Activated CD4-positive, alpha-beta T cell treated with anti-CD3 and anti-CD28 coated beads, Interleukin-2, Interleukin-4, amounts not matched to agents 100 ng/mL and 50 ng/mL, durations not matched to agents 16 hours and 8 hours (primary cell): ENCODE data around the gene HMBS.
A peak's percentile ranks its signal among the peaks of the same experiment; 100 is the strongest.
"Not testable (repeated sequence)": the region's sequence is repeated elsewhere in the genome, so short reads cannot be mapped to it uniquely, and the experiment has no call there.

Source experiments
- DNase-seq: peaks from one replicate; pipeline ENCODE4 v3.0.0-alpha.2; 2020; ENCODE audit warnings: low spot score

The HMBS gene

DNA sequence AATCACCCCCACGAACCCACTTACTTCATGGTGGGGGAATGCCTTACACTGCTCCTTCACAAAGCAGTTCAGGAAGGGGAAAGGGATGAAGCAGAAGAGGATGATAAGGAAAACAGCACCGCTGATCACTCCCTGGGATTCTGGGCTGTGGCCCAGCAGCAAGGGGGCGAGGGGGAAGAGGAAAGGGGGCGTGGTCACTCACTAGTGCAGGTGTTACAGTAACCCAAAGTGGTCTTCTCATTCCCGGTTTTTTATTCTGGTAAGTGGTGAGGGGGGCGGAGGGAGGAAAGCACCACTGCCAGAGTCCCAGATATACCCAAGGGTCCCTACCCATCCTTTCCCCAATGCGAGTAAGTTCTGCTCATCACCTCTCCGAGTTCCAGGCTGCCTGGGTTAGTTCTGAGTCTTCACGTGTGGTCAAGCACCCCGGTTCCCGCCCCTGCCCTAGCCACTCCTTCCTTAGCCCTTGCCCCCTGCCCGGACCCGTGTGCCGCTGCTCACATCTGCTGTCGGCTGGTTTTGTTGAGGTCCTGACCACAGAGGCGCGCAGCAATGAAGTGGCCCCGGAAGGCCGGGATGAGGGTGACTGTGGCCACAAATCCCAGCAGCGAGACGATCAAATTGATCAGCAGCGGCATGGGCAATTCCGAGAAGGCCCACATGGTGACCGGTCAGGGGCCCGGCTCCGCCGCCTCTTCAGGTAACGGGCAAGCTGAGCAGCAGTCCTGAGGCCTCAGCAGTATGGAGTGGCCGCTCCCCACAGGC, 16.5 kb downstream of the HMBS start:
- no peak for DNase-seq

DNA sequence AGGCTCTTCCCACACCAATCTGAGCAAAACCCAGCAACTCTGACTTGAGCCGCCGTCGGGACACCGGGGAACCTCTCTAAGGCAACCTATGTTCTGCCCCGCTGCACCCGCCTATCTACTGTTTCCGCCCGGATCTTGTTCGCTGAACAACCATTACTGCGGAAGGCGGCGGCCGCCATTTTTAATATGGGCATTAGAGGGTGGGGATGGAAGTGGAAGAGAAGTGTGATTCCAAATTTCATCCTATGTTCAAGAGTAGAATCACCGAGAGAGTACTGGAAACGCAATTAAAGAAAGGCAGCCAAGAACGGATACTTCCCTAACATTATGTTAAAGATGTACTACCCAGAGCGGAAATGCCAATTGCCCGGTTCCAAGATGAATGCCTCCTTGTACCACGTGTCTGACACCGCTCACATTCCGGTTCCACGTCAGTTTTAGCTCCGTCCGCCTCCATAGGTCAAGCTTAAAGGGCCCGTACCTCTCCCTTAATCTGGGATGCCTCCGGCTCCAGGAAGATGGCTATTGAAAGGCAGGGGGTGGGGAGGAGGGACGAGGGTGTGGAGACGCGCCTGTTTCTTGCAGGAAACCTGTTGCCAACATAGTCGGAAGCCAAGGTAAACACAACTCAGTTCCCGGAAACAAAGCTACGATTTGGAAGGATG, 17.2 kb downstream of the HMBS start, which contains the start of gene DPAGT1:
Gene DPAGT1, minus strand, starts transcription at position 95 of the 665 bp plus-strand sequence. CDS start 198 bp downstream, outside the sequence.
- peak; percentile 91 for DNase-seq

DNA sequence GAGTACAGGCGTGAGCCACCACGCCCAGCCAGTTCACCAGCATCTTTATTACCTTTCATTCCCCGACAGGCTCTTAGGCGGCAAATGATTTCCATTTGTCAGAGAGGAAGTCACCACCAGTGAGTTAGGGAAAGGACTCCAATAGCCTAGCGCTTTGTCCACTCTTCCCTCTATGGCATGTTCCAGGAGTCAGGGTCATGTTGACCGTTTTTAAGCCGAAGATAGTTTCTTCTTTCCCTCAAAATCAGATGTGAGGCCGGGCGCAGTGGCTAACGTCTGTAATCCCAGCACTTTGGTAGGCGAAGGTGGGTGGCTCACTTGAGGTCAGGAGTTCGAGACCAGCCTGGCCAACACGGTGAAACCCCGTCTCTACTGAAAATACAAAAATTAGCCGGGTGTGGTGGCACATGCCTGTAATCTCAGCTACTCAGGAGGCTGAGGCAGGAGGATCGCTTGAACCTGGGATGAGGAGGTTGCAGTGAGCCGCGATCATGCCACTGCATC, 18.5 kb downstream of the HMBS start:
- not testable (repeated sequence) for DNase-seq

DNA sequence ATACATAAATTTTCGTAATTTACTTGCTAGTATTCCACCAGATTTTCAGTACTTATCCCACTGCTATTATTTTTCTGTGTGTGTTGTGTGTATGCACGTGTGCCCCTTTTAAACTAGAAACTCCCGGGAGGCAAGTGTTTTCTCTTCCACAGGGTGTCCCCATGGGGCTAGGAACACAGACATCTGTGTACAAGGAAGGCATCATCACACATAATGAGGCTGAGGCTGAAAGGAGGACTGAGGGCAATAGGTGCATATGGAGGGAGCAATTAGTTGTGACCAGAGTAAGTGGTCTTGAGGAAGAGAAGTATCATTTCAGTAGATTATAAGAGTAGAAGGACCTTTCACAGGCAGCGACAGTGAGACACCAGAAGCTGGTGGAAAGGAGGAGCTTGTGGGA, 19.1 kb downstream of the HMBS start:
- DNase-seq = no peak

DNA sequence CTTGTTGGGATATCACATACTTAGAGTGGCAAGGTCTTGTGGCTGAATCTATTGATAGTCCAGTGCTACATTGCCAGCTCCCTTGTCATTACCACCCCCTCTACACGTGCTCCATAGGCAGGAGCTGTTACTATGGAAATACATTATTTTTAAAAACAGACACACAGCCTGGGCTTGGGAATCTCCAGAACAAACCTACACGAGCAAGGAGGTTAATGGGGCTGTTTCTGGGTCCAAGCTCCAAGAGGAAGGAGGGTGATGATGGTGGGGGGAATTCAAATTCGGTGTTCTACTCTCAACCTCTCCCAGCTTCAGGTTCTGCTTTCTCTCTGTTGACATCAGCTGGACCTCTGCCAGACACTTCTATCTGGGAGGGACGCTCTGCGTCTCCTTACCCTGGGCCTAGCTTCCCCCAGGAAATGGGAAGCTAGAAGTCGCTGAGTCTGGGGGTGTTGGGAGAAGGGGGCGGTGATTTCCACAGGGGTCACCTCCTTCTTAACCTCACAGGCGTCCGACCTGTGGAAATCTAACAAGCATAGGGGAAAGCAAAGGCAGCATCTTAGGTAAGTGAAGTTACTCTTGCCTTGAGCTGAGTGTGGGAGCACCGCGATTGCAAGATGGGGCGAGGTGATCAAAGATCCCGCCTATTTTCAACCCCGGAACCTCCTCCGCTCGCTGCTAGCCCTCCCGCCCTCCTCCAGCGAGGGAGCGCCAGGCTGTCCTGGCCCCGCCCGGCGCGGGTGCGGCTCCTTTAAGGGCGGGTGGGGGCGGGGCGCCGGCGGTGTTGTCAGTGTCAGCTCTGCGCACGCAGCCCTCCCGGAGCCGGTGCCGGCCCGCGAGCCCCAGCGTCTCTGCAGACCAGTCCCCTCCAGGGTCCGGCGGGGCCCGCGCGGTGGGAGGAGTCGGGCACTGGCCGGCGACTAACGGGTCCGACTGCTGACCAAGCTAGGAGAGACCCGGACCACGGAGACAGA, 22.2 kb downstream of the HMBS start, which contains the start of gene C2CD2L:
Gene C2CD2L, plus strand, starts transcription at position 781 of the 974 bp plus-strand sequence. CDS start 398 bp downstream, outside the sequence.
- DNase-seq = peak; percentile 92

DNA sequence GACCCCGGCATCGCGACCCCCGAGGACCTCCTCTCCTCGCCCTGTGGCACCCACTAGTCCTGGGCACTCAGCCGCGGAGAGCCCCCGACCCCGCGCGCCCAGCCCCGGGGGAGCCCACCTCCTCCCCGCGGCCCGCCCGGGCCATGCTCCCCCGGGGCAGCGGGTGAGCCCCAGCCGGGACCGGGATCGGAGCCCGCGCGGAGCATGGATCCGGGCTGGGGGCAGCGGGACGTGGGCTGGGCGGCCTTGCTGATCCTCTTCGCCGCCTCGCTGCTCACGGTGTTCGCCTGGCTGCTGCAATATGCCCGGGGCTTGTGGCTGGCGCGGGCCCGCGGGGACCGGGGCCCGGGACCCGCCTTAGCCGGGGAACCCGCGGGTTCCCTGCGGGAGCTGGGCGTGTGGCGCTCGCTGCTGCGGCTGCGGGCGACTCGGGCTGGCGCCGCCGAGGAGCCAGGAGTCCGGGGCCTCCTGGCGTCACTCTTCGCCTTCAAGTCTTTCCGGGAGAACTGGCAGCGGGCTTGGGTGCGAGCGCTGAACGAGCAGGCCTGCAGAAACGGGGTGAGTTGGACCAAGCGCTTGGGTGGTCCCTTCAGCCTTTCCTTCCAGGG, 23.0 kb downstream of the HMBS start:
- no peak for DNase-seq

DNA sequence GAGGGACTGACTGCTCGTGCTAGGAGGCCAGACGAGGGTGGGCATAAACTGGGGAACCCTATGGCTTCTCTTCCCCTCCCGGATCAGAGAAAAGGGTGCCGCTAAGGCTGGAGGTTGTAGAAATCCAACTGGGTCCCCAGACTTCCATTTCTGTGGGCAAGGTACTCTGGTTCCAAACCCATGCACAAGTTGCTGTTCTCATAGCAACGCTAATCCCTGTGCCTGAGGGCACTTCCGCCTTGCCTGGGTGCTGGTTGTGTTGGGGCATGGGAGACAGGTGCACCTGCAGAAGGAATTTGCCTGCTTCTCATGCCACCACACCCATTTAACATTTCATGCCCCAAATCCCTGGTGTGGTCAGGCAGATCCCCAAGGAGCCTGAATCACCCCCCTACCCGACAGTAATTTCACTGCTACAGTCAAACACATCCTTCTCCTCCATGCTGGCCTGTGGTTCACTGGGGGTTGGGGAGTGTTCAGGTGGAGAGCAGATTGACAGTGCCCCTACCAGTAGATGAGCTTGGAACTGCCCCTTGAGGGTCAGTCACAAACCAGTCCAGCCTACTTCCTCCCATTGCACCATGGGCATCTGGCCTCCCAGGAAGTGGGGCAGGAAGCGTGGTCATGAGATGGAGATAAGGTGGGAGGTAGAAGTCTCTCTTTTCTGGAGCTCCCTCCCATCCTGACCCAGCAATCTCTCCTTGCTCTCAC, 23.6 kb downstream of the HMBS start:
- no peak for DNase-seq

DNA sequence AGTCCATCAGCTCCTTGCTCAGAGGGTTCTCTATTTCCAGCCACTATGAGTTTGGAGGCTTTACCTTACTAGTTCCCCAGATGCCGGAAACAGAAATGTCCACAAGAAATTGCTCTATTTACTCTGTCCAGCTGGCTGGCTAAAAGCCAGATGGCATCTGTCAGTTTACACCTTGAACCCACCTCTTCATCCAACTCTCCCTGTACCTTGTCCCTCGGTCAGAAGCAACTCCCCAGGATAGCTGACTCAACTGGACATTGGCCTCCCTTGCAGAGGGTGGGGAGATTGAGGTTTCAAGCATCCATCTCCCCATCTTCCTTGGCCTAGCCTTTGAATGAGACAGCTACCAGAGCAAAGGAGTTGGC, 24.2 kb downstream of the HMBS start:
- no peak for DNase-seq

DNA sequence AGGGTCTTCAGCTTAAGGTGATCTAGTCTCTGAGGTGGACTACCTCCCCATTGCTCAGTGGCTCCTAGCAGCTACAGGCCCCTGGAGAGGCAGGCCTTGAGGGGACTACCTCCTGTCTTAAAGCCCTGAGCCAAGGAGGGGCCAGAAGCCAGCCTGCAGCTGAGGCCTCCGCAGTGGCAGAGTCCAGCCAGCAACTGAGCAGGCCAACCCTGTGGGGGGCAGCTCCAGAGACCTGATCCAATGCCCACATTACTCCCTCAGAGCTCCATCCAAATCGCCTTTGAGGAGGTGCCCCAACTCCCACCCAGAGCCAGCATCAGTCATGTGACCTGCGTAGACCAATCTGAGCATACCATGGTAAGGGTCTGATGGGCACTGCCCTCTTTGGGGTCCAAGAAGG, 25.2 kb downstream of the HMBS start:
- DNase-seq = no peak

DNA sequence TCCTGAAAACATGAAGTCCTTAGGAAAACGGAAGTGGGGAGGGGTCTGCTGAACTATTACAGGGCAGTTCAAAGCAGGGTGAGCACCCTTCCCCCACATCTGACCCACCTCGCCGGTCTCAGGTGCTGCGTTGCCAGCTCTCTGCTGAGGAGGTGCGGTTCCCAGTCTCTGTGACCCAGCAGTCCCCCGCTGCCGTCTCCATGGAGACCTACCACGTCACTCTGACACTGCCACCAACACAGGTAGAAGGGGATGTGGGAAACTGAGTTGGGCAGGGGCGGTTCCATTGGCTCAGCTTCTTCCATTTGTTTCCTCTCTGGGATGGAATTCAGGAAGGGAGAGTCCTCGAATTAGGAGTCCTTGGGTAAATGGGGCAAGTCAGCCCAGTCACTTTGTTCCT, 25.8 kb downstream of the HMBS start:
- DNase-seq = no peak

DNA sequence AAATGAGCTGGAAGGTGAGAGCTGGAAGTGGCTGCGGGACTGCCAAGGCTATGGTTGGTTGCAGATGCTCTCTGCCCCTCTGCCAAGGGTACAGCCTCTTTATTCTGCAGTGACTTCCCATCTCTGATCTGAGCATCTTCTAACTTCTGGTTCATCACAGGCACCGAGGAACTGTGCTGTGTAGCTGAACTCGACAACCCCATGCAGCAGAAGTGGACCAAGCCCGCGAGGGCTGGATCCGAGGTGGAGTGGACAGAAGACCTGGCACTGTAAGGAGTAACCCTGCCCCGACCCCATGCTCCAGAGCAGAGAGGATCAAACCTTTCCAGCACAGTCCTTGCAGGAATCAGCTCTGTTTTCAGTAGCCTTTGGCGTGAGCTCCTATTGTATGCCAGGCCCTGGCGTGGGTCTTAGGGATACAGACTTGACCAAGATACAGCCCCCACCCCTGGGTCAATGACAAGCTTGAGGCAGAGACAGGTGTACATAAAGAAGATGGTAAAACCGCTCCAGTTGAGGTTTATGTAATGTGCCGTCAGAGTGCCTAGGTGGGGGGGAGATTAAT, 26.8 kb downstream of the HMBS start:
- DNase-seq = no peak

DNA sequence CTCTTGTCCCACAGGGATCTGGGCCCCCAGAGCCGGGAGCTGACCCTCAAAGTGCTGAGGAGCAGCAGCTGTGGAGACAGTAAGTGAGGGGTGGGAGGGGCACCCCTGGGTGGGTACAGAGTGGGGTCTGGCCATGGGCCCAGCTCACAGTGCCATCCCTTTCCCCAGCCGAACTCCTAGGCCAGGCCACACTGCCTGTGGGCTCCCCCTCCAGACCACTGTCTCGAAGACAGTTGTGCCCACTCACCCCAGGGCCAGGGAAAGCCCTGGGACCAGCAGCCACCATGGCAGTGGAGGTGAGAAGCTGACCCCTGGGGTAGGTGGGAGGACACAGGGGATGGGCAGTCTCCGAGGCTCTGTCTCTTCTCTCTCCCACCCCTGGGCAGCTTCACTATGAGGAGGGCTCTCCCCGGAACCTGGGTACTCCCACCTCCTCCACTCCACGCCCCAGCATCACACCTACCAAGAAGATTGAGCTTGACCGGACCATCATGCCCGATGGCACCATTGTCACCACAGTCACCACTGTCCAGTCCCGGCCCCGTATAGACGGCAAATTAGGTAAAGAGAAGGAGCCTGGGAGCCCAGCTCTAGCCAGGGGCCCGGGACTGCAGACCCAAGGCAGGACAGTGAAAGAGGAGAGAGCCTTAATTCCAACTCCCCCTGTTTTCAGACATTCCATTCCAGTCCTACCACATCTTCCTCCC, 27.8 kb downstream of the HMBS start:
- no peak for DNase-seq

DNA sequence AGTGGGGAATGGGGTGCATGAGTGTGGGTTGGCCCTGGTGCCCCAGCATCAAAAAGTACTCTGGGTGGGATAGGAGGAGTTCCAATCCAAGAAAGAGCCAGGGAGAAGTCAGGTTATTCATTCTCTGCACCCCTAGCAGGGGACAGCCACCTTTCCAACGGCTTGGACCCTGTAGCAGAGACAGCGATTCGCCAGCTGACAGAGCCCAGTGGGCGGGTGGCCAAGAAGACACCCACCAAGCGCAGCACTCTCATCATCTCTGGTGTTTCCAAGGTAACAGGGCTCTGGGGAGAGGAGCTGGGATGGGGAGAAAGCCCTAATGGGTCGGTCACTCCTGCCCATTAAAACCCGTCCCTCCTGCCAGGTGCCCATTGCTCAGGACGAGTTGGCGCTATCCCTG, 29.0 kb downstream of the HMBS start:
- DNase-seq = no peak

DNA sequence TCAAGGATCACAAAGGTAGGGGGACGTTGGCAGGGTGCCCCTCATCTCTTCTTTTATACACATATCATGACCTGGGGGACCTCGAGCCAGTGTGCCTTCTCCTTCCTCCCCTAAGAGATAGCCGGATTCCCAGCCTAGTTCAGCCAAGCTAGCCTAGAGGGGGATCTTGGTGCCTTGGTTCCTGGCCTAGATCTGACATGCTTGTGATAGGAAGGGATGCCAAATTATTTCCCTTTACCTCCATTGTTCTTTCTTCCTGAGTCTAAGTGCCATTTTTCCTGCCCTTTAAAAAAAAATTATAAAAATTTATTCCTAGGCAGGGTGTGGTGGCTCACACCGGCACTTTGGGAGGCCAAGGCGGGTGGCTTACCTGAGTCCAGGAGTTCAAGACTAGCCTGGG, 29.7 kb downstream of the HMBS start:
- no peak for DNase-seq

DNA sequence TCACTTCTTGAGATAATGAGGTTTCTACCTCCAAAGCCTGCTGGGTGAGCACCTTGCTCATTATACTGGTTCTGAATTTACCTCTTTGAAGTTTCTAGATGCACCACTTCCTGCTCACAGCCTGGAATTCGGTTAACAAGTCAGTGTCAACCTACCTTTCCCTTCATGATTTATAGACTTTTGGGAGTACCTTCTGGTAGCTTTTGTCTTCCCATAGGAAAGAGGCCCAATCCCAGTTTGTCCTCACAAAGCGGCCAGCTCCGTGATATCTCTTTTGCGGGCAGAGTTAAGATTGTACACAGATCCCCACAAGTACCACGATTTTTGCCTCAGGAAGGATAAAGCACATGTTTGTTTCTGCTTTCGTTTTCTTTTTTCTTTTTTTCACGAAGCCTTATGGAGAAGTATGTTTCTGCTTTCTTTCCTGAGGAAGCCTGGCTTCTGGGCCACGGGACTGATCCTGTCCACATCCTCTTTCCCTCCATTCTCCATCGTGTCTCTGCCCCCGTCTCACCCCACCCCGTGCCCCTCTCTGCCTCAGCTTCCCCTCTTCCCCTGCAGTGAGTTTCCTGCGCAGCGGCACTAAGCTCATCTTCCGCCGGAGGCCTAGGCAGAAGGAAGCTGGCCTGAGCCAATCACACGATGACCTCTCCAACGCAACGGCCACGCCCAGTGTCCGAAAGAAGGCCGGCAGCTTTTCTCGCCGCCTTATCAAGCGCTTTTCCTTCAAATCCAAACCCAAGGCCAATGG, 31.0 kb downstream of the HMBS start:
- no peak for DNase-seq

DNA sequence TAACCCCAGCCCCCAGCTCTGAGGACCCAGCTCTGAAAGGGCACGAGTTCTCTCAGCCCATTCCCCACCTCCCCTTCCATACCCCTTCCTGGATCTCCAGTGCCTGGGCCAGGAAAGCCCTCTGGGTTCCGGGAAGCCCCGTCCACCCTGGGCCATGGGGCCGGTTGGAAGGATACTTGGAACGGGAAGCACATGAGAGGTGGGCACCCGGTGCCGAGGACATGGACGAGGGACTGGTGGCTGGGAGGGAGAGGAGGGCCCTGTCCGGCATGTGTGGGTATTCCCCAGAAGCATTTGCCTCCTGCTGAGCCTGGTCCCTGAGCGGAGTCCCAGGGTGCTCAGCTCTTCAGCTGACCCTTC, 31.5 kb downstream of the HMBS start:
- DNase-seq = no peak

DNA sequence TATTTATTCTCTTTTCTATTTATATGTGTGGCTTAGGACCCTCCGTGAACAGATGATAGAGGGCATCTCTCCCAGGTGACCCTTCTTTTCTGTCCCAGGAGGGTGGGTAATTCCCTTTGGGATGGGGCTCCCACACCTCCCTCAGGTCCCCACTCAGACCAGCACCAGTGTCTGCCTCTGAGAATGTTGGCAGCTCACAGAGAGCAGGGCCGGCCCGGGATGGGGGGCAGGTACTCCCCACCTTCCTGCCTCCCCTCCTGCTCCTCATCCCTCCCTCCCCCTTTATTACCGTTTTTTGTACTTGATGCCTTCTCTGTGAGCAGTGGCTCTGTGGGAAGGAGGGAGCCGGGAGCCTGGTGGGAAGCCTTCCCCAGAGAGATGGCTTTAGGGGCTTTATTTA, 31.9 kb downstream of the HMBS start:
- DNase-seq = no peak

DNA sequence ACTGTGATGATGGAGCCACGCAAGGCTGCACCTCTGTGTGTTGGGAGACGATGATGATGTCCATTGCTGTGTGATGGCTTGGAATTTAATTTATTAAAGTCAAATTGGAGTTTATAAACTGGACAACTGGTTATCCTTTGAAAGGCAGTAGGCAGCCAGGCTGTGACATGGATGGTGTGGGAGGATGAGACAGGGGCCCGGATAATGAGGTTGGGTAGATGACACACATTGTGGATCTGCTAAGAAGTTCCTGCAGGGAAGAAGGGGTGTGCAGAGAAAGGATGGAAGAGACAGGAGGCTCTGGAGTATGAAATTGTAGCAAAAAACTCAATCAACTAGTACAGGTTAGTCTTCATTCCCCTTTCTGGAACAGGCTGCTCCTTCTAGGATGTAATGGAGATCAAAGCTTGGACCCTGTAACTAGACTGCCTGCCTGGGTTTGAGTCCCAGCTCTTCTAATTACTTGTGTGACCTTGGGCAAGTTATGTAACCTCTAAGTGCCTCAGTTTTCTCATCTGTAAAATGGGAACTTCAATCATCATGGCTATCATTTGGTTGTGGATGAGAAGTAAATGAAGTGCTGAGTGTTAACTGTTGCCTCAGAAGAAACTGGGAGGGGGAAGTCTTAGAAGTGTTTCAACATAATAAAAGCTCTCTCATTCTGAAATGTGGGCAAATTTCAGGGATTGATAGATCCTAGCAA, 32.5 kb downstream of the HMBS start:
- DNase-seq = no peak

DNA sequence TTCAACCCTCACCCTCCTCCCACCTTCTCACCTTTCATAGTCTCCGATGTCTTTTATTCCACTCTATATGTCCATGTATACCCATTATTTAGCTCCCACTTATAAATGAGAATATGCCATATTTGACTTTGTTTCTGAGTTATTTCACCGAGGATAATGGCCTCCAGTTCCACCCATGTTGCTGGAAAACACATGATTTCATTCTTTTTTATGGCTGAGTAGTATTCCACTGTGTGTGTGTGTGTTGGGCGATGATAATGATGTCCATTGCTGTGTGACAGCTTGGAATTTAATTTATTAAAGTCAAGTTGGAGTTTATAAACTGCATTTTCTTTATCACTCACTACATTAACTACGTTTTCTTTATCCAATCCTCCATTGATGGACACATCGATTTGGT, 33.5 kb downstream of the HMBS start:
- DNase-seq = no peak
